Type B pancreatic cell (in vitro differentiated cells): ENCODE data around the gene ZNF716. TPM values are rescaled to one million over a fixed set of nuclear protein-coding genes. Genes with fewer than 3 reads are reported as not detected.

ENCODE experiments used
- DNase-seq: peaks from one replicate; pipeline ENCODE4 v3.0.0; 2021; ENCODE audit warnings: mixed read lengths; ENCODE audit not compliant: unreplicated experiment; ENCODE audit errors: extremely low spot score
- H3K27ac Mint-ChIP-seq: 2 replicates; pipeline ENCODE4 v1.8.0; 2021; ENCODE audit warnings: mild to moderate bottlenecking, mixed read lengths
- H3K27me3 Mint-ChIP-seq: 2 replicates; pipeline ENCODE4 v1.8.0; 2021; ENCODE audit warnings: mixed read lengths
- H3K36me3 Mint-ChIP-seq: 2 replicates; pipeline ENCODE4 v1.8.0; 2021; ENCODE audit warnings: mixed read lengths
- H3K4me1 Mint-ChIP-seq: one replicate; pipeline ENCODE4 v1.8.0; 2021; ENCODE audit warnings: mixed read lengths; ENCODE audit not compliant: unreplicated experiment
- H3K4me3 Mint-ChIP-seq: 2 replicates; pipeline ENCODE4 v1.8.0; 2021; ENCODE audit warnings: mild to moderate bottlenecking, mixed read lengths
- H3K9me3 Mint-ChIP-seq: 2 replicates; pipeline ENCODE4 v1.8.0; 2021; ENCODE audit warnings: mixed read lengths
- CTCF ChIP-seq: fragments of 200-600 bp; sonication (generic); conservative IDR thresholded peaks from 2 replicates; pipeline ENCODE4 v1.5.0; 2021; ENCODE audit warnings: antibody characterized with exemption, mild to moderate bottlenecking
- total RNA-seq: library from RNA; stranded (reverse); gene quantifications from 2 replicates; pipeline ENCODE4 v1.2.1, GENCODE V29; 2021; ENCODE audit warnings: low replicate concordance

Gene ZNF716
- total RNA-seq, 1 donor from 2014 or later, result not detected

DNA sequence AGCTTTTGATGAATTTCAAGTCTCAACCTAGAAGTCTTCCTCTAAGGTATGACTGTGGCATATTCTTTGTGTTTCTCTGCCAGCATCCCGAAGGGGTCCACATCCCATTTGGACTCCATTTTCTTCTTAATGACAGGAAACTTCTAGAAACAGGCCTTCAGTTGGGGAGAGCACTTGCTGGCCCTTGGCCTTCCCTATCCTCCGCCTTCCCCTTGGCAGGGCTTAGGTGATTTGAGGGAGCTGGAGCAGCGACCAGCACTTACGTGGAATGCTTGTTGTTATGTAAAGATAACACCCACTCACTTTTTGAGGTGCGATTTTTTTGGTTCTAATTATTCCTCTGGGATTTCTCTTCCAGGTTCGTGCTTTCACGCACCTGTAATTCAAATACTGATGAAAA, 42.9 kb upstream of the ZNF716 start:
- Mint-ChIP-seq H3K9me3 (peaks cover 5% of the 10 kb centered on the region), H3K36me3 (no peaks in the 10 kb centered on the region), H3K27me3 (no peaks in the 10 kb centered on the region), H3K4me3 (no peak overlapping the region), H3K27ac (no peak overlapping the region), H3K4me1 (no peaks in the 10 kb centered on the region)
- TF ChIP-seq CTCF, result no peak
- no peak for DNase-seq

DNA sequence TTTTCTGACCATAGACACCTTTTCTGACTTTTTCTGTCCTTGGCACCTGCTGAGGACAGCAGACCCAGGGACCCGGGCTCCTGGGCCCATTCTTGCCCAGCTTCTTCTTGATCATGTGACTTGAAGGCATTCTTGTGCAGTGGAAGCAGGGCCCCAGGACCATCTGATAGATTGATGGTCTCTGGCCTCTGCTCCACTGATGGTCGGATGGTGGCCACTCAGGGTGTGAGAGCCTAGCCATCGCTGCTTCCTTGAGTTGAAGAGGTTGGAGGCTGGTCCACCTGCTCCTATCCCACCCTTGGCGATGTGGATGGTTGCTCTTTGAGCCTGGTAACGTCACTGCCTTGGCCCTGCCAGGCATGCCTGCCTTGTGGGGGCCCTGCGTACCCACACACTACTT, 37.8 kb upstream of the ZNF716 start:
- H3K4me1 Mint-ChIP-seq, result no peaks in the 10 kb centered on the region
- H3K4me3 Mint-ChIP-seq, result no peak overlapping the region
- no peak for TF ChIP-seq CTCF
- H3K27me3 Mint-ChIP-seq, result no peaks in the 10 kb centered on the region
- no peak for DNase-seq
- H3K36me3 Mint-ChIP-seq, result no peaks in the 10 kb centered on the region
- no peaks in the 10 kb centered on the region for H3K9me3 Mint-ChIP-seq
- no peak overlapping the region for H3K27ac Mint-ChIP-seq

- Mint-ChIP-seq H3K36me3 (no peaks in the 10 kb centered on the region), H3K27me3 (no peaks in the 10 kb centered on the region), H3K9me3 (no peaks in the 10 kb centered on the region), H3K4me1 (no peaks in the 10 kb centered on the region), H3K27ac (no peak overlapping the region), H3K4me3 (no peak overlapping the region)
- no peak for DNase-seq
- TF ChIP-seq CTCF, result no peak
Observed at GRCh38 chr7:57412618-57413017, 37.4 kb upstream of the ZNF716 start.

GRCh38 chr7:57413529-57414398, 36.2 kb upstream of the ZNF716 start:
- Mint-ChIP-seq H3K9me3 (no peaks in the 10 kb centered on the region), H3K4me1 (no peaks in the 10 kb centered on the region), H3K4me3 (no peak overlapping the region), H3K27ac (no peak overlapping the region), H3K36me3 (no peaks in the 10 kb centered on the region), H3K27me3 (no peaks in the 10 kb centered on the region)
- TF ChIP-seq CTCF, result no peak
- DNase-seq, result no peak

- no peak for DNase-seq
- Mint-ChIP-seq H3K4me1 (no peaks in the 10 kb centered on the region), H3K9me3 (no peaks in the 10 kb centered on the region), H3K27ac (no peak overlapping the region), H3K4me3 (no peak overlapping the region), H3K36me3 (no peaks in the 10 kb centered on the region), H3K27me3 (no peaks in the 10 kb centered on the region)
- TF ChIP-seq CTCF, result no peak
Observed at GRCh38 chr7:57414415-57414814, 35.6 kb upstream of the ZNF716 start.
